Measurements from ENCODE around the gene STK11. TPM values are rescaled to one million over a fixed set of nuclear protein-coding genes. Genes with fewer than 3 reads are reported as not detected.
A peak's percentile ranks its signal among the peaks of the same experiment; 100 is the strongest.
"Not testable (repeated sequence)": the region's sequence is repeated elsewhere in the genome, so short reads cannot be mapped to it uniquely, and the experiment has no call there.

The STK11 gene
- total RNA-seq, 3 donors from 2014 or later: 64.4 to 72.0 (median 69.8) TPM

GRCh38 chr19:1239796-1240737 lies 34.5 kb downstream of the STK11 start:
- H3K27me3 Mint-ChIP-seq (ENCODE audit: low read depth): peaks cover 7% of the 10 kb centered on the region
- H3K36me3 Mint-ChIP-seq (ENCODE audit: insufficient read depth): no peaks in the 10 kb centered on the region
- DNase-seq (peak; percentile 98), ATAC-seq (peak; percentile 53 to 60)
- no peaks in the 10 kb centered on the region for H3K9me3 Mint-ChIP-seq
- H3K4me1 Mint-ChIP-seq (ENCODE audit: low read depth): peaks cover 36% of the 10 kb centered on the region
- H3K4me3 Mint-ChIP-seq: peak overlapping the region; percentile 55

GRCh38 chr19:1240925-1241324 lies 35.3 kb downstream of the STK11 start:
- Mint-ChIP-seq H3K36me3 (ENCODE audit: insufficient read depth) (no peaks in the 10 kb centered on the region), H3K4me3 (peak overlapping the region; percentile 88), H3K9me3 (no peaks in the 10 kb centered on the region), H3K27me3 (ENCODE audit: low read depth) (peaks cover 7% of the 10 kb centered on the region), H3K4me1 (ENCODE audit: low read depth) (peaks cover 36% of the 10 kb centered on the region)
- DNase-seq (no peak), ATAC-seq (no peak)

- Mint-ChIP-seq H3K27me3 (ENCODE audit: low read depth) (peaks cover 7% of the 10 kb centered on the region), H3K4me3 (peak within 1 kb of the TSS; percentile 88), H3K4me1 (ENCODE audit: low read depth) (peaks cover 39% of the 10 kb centered on the region), H3K9me3 (no peaks in the 10 kb centered on the region), H3K36me3 (ENCODE audit: insufficient read depth) (no peaks in the 10 kb centered on the region)
- ATAC-seq (peak; percentile 72 to 74), DNase-seq (peak; percentile 94)
Measured at GRCh38 chr19:1241417-1242095, 36.0 kb downstream of the STK11 start, which contains the start of gene ATP5F1D. TSS of gene ATP5F1D (plus strand) at chr19:1241751. CDS start at chr19:1241851, 100 bp downstream.

GRCh38 chr19:1243768-1244692 lies 38.5 kb downstream of the STK11 start:
- ATAC-seq (peak; percentile 39 to 41), DNase-seq (peak; percentile 90)
- Mint-ChIP-seq H3K36me3 (ENCODE audit: insufficient read depth) (no peaks in the 10 kb centered on the region), H3K9me3 (no peaks in the 10 kb centered on the region), H3K27me3 (ENCODE audit: low read depth) (no peaks in the 10 kb centered on the region), H3K4me1 (ENCODE audit: low read depth) (peaks cover 30% of the 10 kb centered on the region), H3K4me3 (peak overlapping the region; percentile 87)

GRCh38 chr19:1244693-1245451 lies 39.3 kb downstream of the STK11 start:
- DNase-seq (no peak), ATAC-seq (no peak)
- Mint-ChIP-seq H3K4me3 (peak overlapping the region; percentile 63), H3K36me3 (ENCODE audit: insufficient read depth) (no peaks in the 10 kb centered on the region), H3K9me3 (no peaks in the 10 kb centered on the region), H3K4me1 (ENCODE audit: low read depth) (peaks cover 25% of the 10 kb centered on the region), H3K27me3 (ENCODE audit: low read depth) (no peaks in the 10 kb centered on the region)

- DNase-seq (no peak), ATAC-seq (no peak)
- Mint-ChIP-seq H3K4me1 (ENCODE audit: low read depth) (peaks cover 24% of the 10 kb centered on the region), H3K36me3 (ENCODE audit: insufficient read depth) (no peaks in the 10 kb centered on the region), H3K9me3 (no peaks in the 10 kb centered on the region), H3K27me3 (ENCODE audit: low read depth) (no peaks in the 10 kb centered on the region), H3K4me3 (no peak overlapping the region)
Measured at GRCh38 chr19:1245494-1246264, 40.1 kb downstream of the STK11 start.

GRCh38 chr19:1246265-1247087 lies 40.9 kb downstream of the STK11 start:
- not testable (repeated sequence) for ATAC-seq; H3K4me3 Mint-ChIP-seq; H3K27me3 Mint-ChIP-seq (ENCODE audit: low read depth); H3K36me3 Mint-ChIP-seq (ENCODE audit: insufficient read depth); H3K9me3 Mint-ChIP-seq; DNase-seq
- peaks cover 19% of the 10 kb centered on the region for H3K4me1 Mint-ChIP-seq (ENCODE audit: low read depth)

GRCh38 chr19:1247748-1248138 lies 42.2 kb downstream of the STK11 start:
- DNase-seq: no peak
- Mint-ChIP-seq H3K9me3 (no peaks in the 10 kb centered on the region), H3K27me3 (ENCODE audit: low read depth) (no peaks in the 10 kb centered on the region), H3K4me3 (peak overlapping the region; percentile 29), H3K36me3 (ENCODE audit: insufficient read depth) (peaks cover 5% of the 10 kb centered on the region), H3K4me1 (ENCODE audit: low read depth) (peaks cover 15% of the 10 kb centered on the region)
- ATAC-seq: no peak

GRCh38 chr19:1248139-1248785 lies 42.7 kb downstream of the STK11 start, which contains the start of gene MIDN:
TSS of gene MIDN (plus strand) at chr19:1248583. CDS start at chr19:1250297, 1,714 bp downstream.
- H3K9me3 Mint-ChIP-seq: no peaks in the 10 kb centered on the region
- DNase-seq: peak; percentile 67
- no peaks in the 10 kb centered on the region for H3K27me3 Mint-ChIP-seq (ENCODE audit: low read depth)
- peak; percentile 6 to 7 for ATAC-seq
- H3K4me1 Mint-ChIP-seq (ENCODE audit: low read depth): peaks cover 13% of the 10 kb centered on the region
- peak within 1 kb of the TSS; percentile 74 for H3K4me3 Mint-ChIP-seq
- H3K36me3 Mint-ChIP-seq (ENCODE audit: insufficient read depth): peaks cover 5% of the 10 kb centered on the region

GRCh38 chr19:1248786-1249297 lies 43.3 kb downstream of the STK11 start:
- peaks cover 5% of the 10 kb centered on the region for H3K36me3 Mint-ChIP-seq (ENCODE audit: insufficient read depth)
- no peaks in the 10 kb centered on the region for H3K27me3 Mint-ChIP-seq (ENCODE audit: low read depth)
- H3K4me3 Mint-ChIP-seq: peak overlapping the region; percentile 74
- DNase-seq (peak; percentile 85), ATAC-seq (peak; percentile 39 to 41)
- no peaks in the 10 kb centered on the region for H3K9me3 Mint-ChIP-seq
- peaks cover 16% of the 10 kb centered on the region for H3K4me1 Mint-ChIP-seq (ENCODE audit: low read depth)

- Mint-ChIP-seq H3K9me3 (no peaks in the 10 kb centered on the region), H3K36me3 (ENCODE audit: insufficient read depth) (peaks cover 5% of the 10 kb centered on the region), H3K4me3 (peak overlapping the region; percentile 79), H3K27me3 (ENCODE audit: low read depth) (no peaks in the 10 kb centered on the region), H3K4me1 (ENCODE audit: low read depth) (peaks cover 16% of the 10 kb centered on the region)
- peak; percentile 93 for DNase-seq
- ATAC-seq: peak; percentile 64
Measured at GRCh38 chr19:1249298-1249989, 43.9 kb downstream of the STK11 start.
